ENCODE results near the gene ILF2.
"Not testable (repeated sequence)": the region's sequence is repeated elsewhere in the genome, so short reads cannot be mapped to it uniquely, and the experiment has no call there.

The ILF2 gene

DNA sequence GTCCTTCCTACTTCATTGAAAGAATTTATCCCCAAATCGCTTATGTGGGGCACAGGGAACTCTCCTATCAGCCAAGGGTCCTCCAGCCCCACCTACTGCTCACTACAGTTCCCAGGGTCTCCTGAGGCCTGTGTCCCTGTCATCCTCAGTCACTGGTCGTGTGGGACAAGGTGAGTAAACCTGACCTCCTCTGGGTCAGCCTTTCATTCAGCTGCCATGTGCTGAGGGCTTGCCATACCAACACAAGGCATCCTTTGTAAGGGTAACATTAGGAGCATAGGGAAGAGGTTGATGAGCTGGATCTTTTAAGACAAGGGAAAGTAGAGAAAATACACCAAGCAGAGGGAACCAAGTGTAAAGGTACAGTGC, 23.5 kb downstream of the ILF2 start:
- no peak for DNase-seq

DNA sequence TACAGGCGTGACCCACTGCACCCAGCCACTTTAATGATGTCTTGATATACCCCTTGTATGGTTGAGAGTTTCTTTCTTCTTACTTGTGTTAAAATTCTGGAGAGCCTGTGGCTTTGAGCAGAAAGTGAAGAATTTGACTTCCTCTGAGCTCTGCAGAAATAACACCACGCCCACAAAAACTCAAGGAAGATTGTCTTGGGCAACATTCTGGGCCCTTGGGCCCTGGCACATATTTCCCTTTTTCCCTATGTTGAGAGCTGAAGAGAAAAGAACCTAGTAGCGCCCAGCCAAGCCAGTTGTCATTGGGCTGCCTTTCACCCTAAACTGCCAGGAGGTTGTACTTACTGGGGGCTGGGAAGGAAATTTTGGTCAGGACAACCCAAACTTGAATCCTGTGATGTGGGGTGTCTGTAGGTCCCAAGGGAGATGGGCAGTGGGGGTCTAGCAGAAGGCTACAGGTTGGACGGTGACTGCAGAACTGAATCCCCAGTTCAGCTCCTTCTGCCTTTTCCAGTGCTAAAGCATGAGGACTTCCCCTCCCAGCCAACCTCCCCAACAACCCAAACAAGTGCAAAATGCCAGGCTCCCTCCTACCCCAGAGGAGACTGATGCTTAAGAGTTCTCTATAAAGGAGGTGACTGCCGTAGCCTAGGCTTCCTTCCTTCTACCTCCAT, 24.0 kb downstream of the ILF2 start:
- no peak for DNase-seq

DNA sequence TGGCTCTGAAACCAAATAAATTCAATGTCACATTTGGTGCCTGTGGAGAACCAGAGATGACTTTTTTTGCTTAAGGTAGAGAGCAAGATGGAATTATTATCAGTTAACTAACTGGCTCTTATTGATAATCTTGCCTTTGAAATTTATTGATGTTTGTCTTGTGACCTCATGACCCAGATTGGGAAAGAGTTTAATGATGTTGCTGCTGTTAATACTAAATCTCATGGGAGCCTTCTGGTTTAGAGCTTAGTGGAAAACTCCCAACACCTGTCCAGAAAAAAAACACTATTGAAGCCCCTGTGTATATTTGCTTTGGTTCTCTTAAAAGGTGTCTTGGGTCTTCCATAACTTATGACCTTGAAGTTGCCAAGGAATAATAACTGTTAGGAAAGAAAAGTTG, 27.0 kb downstream of the ILF2 start:
- DNase-seq: no peak

DNA sequence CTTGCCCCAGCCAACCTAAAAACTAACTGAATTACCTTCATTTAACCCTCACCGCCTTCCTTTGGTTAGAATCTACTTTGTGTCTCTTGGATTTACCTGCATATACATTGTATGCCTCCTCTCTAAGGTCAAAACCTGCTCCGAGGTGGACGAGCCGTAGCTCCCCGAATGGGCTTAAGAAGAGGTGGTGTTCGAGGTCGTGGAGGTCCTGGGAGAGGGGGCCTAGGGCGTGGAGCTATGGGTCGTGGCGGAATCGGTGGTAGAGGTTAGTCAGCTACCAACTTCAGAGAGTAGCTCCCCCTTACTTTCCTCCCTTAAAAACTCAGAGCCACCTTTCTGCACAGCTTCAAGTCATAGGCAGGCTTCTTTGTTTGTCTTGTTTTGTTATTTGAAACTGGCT, 27.7 kb downstream of the ILF2 start:
- no peak for DNase-seq

DNA sequence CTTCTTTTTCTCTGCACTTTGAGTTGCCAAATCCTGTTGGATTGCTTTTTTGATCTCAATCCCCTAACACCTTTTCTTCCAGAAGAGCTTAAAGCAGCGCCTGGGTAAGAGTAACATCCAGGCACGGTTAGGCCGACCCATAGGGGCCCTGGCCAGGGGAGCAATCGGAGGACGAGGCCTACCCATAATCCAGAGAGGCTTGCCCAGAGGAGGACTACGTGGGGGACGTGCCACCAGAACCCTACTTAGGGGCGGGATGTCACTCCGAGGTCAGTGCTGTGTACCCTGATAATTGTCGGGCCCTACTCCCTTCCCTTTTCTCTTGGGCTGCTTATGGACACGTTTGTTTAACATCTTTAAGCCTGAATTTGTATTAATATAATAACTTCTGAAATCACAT, 28.6 kb downstream of the ILF2 start:
- no peak for DNase-seq

DNA sequence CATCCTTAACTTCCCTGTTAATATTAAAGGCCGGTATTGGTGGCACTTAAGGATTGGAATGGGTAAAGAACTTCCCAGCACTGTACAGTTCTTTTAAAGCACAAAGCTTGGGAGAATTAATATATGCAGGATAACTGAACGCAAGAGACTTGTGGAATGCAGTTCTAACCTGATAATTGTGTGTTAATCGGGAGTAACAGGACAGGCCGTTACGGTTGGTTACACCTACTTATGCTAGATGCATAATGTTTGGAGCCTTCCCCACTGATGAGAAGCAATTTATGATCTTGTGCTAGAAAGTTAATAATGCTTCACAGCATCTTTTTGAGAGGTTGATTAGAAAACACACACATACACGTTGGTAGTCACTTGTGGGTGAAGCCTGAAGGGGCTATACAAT, 29.9 kb downstream of the ILF2 start:
- DNase-seq: no peak

DNA sequence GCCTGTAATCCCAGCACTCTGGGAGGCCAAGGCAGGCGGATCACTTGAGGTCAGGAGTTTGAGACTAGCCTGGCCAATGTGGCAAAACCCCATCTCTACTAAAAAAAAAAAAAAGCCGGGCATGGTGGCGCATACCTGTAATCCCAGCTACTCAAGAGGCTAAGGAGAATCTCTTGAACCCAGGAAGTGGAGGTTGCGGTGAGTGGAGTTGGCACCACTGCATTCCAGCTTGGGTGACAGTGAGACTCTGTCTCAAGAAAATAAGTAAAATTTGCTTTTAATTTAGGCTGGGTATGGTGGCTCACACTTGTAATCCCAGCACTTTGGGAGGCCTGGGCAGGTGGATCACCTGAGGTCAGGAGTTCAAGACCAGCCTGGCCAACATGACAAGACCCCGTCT, 30.6 kb downstream of the ILF2 start:
- not testable (repeated sequence) for DNase-seq

DNA sequence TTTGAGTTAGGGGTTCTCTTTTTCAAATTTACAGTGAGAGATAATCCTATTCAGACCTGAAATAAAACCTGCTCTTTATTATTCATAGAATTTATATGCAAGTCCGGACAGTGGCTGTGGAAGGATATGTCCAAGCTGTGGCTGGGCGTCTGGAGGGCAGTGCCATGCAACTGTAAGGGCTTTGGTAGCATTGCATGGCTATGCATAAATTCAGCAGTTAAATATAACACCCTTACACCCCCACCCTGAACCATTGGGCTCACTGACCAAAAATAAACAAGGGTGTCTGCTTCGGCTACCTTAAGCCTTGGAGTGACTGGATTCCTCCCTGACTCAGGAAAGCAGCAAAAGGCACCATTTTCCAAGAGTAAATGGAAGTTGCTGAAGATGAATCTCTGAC, 31.5 kb downstream of the ILF2 start:
- no peak for DNase-seq

DNA sequence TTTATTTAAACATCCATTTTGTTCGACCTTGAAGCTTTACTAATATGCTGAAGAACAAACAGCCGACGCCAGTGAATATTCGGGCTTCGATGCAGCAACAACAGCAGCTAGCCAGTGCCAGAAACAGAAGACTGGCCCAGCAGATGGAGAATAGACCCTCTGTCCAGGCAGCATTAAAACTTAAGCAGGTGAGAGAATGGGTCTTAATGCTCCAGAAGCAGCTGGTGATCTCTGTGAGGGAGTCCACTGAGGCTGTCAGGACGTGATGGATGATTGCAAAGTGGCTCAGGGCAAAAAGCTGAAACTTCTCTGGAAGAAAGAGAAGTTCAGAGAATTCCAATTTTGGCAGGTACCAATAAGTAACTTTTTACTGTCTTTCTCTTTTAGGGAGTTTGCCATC, 32.5 kb downstream of the ILF2 start:
- DNase-seq: no peak

DNA sequence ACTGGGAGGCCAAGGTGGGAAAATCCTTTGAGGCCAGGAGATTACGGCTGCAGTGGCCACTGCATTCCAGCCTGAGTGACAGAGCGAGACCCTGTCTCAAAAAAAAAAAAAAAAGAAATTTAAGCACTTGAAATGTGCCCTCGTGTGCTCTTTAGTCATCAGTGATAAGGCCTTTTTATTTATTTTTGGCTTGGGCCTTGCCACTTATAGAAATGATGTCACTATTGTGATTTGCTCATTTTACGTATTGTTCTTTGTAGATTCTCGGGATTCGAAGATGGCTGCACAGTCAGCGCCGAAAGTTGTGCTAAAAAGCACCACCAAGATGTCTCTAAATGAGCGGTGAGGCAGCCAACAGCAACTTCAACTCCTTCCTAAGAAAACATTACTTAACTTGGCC, 34.5 kb downstream of the ILF2 start:
- no peak for DNase-seq

DNA sequence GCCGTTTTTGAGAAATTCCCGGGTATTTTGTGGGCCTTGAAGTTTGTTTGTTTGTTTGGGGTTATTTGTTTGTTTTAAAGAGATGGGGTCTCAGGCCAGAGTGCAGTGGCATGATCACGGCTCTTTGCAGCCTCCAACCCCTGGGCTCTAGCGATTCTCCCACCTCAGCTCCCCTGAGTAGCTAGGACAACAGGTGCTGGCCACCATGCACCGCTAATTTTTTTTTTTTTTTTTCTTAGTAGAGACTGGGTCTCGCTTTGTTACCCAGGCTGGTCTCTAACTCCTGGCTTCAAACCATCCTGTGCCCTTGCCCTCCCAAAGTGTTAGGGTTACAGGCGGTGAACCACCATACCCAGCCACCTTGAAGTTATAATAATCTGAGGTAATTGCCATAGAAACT, 34.9 kb downstream of the ILF2 start:
- no peak for DNase-seq

DNA sequence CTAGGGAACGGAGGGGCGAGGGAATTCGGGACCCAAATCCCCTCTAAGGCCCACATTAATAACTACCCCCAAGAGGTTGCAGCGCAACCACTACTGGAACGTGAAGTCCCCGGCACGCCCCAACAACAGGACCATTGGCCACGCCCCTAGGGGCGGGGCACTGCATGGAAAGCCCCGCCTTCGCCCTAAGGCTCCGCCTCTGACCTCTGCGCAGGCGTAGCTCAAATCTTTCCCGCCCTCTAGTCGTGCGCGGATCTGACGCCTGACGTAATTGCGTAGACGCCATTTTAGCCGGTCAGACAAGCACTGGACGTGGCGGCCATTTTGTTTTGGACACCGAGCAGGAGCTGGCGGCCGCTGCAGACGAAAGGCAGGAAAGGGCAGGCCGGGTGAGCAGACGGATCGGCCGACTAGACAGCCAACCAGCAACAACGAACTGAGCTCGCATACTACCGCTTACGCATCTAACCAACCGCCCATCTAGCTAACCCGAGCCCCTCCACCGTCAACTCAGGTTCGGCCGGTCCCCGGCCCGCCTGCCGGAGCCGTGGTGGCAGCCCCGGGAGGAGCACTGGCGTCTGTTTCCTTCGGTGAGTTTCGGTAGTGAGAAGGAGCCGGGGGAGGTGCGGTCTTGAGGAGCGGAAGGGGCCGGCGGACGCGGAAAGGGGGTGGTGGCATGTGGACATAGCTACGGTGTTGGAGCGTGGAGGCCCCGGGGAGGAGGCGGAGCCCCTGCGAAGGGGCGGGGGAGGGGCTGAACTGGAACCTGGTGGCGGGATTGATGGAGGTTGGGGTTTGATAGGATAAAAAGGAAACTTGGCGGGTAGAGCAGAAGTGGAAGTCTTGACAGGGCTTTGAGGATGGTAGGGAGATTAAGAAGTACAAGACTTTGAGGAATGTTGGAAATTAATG, 36.8 kb downstream of the ILF2 start, which contains the start of gene CHTOP:
Gene CHTOP, plus strand, starts transcription at position 313 of the 912 bp plus-strand sequence. CDS start 2,523 bp downstream, outside the sequence.
- peak; percentile 99 for DNase-seq

DNA sequence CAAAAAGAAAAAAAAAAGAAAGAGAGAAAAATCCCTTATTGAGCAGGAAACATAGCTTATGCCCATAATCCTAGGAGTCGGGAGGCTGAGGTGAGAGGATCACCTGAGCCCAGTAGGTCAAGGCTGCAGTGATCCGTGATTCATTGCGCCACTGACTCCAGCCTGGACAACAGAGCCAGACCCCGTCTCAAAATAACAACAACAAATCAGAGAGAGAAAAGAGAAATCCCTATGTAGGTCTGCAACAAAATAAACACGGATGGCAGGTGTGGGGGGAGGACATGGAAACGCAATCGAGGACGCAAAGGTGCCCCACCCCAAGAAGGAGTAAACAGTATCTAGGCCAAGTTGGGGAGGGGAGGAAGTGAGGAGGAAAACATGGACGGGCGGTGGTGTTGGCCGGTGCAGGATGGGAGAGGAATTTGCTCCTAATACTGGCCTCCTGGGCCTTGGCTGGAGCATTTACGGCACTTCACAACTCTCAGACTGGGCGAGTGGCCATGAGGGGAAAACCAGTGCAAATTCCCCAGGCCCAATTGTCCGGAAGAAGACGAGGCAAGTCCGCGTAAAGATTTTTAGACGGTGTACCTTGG, 37.5 kb downstream of the ILF2 start:
- DNase-seq: no peak

DNA sequence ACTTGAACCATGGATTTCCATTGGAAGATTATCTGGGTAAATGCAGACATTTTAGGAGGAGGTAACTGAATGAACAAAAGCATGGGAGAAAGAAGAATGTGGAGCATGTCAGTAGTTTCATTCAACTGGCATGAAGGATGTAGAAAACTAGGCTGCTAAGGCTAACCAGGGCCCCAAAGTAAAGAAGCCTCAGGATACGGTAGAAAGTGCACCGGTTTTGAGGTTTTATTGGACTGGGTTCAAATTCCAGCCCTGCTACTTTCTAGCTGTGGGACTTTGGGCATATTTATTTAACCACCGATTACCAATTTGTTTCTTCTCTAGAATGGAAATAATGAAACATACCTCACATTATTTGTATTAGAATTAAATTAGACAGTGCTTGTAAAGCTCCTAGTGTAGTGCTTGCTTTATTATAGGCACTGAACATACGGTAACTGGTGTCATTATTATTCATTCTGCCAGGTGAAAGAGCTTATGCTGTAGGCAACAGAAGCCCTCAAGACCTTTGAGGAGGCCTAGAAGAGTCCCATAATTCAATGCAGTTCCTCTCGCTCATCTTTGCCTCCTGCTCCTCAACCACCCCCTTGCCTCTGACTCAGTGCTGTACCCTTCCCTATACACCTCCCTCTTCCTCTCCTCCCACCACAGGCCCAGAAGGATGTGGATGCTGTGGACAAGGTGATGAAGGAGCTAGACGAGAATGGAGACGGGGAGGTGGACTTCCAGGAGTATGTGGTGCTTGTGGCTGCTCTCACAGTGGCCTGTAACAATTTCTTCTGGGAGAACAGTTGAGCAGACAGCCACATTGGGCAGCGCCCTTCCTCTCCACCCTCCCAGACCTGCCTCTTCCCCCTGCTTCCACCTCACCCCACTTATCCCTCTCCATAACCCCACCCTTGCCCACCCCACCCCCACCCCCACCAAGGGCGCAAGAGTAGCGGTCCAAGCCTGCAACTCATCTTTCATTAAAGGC, 39.5 kb downstream of the ILF2 start:
- no peak for DNase-seq

DNA sequence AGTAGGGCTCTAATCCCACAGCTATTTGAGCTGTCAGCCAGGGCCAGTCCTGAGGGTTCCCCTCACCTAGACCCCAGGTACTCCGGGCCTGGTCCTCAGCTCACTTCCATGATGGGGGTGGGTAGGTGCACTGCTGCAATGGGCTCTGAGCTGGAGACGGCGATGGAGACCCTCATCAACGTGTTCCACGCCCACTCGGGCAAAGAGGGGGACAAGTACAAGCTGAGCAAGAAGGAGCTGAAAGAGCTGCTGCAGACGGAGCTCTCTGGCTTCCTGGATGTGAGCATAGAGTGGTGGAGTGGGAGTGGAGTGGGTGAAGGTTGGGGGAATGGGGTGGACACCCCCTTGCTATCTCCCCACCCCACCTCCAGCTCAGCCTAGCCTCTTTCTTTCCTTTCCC, 40.4 kb downstream of the ILF2 start:
- DNase-seq: no peak

DNA sequence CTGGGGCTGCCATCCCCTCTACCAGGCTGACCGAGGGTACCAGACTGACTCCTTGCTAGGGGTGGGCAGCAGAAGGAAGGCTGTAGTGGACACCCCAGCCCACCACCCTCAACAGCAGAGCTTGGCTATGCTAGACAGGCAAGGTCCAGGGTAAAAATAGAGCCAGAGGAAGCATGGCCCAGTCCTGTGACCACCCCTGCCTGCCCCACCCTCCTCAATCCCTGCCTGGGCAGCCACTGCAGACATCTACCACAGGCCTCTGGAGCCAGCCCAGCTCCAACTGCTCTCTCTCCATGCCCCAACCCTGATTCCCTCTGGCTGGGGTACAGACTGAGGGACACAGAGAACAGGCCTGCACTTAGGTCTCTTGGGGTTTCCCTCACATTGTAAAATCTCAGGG, 40.8 kb downstream of the ILF2 start:
- no peak for DNase-seq

DNA sequence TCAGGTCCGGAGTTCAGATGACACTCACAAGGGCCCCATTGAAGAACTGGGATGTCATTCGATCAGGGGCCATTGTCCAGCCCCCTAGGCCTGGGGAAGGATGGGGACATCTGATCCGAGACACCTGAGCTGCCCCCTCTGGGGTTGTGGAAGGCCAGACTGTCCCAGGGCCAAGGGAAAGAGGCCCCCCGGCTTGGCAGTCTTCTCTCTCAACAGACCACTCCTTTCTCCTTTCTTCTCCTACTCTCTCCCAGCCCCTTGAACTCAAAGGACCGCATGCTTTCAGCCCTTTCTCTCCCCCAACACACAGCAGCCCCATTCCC, 41.5 kb downstream of the ILF2 start:
- no peak for DNase-seq

DNA sequence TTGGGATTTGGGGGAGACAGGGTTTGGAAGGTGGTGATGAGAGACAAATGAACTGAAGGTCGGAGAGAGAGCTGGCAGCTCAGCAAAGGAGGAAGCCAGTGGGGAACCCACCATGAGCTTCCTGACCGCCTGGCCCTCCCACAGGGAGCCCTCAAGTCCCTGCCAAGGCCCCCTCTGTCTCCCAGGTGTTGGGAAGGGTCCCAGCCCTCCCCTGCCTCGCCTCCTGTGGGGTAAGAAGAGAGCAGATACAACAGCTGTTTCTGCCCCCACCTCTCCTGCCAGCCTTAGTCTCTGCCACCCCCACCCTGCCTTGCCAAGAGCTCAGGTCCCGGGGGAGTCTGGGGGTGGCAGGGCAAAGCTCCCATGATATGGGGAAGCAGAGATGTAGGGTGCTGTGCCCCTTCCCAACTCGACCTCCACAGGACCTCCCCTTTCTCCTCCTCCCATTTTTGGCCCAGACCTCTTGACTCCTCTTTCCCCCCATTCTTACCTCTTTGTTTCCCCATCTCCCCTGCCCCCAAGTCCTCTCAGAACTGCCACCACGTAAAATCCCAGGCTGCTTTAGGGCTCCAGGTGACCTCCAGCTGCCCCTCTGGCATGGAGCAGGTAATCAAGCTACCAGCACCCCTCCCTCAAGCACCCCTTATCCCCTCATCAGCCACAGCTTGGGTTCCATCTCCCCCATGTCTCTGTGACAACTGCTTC, 42.0 kb downstream of the ILF2 start:
- DNase-seq: no peak

DNA sequence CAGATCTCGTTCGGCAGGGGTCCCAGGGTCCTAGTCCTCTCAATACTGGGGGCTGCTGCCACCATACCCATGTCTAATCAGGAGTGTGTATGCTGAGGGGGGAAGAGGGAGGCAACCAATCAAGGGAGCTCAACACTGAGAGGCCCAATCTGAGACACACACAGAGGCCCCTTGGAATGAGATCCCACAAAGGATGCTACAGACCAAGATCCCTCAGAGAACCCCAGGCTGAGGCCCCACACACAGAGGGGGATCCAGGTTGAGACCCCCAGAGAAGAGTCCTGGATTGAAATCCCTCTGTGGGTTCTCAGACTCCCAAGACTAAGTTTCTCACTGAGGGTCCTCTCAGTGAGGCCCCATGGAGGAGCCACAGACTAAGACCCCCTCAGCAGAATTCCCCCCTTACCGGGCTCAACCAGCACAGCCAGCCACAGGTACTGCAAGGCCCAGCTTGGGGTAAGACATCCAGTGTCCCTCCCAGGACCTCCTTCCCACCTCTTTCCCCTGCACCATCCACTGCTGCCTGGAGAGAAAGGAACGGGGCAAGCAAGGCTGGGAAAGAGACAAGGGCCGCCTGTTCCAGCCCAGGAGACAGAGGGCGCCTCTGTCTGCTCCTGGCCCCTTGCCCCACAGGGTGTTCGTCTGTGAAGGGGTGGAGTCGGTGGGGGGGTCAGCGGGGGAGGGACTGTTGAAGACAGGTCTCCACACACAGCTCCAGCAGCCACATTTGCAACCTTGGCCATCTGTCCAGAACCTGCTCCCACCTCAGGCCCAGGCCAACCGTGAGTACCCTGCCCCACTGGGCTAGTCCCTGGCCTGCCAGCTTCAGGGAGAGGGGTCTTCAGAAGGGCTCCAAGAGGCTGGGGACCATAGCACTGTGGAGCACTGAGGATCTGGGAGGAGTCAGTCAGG, 42.8 kb downstream of the ILF2 start, which contains the start of gene S100A1:
Gene S100A1, plus strand, starts transcription at position 720 of the 912 bp plus-strand sequence. CDS start 2,088 bp downstream, outside the sequence.
- DNase-seq: peak; percentile 30

DNA sequence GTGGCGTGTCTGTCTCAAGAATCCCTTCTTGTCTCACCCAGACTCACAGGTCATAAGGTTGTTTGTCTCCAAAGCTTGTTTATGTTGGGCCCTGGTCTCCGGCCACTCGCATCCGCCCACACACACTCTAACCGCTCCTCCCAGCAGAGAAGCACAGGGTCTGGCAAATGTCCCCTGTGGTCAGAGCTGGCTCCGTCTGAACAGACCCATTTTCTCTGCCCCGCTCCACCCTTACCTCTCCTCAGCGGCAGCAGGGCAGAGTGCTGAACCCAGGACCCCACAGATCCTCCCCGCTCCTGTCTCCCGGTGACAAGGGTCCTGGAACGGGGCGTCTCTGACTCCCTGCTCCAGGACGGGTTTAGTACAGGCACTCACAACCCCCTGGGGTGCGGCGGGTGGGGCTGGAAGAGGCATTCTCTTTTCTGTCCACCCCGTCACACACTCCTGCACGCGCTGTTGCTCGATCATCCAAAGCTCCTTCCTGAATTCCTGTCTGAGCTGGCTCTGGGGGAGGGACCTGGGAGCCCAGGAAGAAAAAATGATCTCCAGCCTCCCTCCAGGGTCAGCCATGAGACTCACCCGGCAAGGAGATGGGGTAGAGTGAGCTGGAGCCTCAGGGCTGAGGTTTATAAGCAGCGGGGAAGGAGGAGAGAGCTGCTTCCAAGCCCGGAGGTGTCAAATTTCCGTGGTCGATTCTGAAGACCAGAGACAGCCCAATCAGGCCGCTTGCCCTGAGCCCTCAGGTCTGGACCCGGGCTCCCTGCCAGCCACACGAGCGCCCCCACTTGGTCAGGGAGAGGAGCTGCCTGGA, 43.7 kb downstream of the ILF2 start, which contains the start of gene S100A13:
Gene S100A13, minus strand, starts transcription at position 602 of the 811 bp plus-strand sequence. CDS start 1,033 bp downstream, outside the sequence.
- DNase-seq: peak; percentile 18

Data from RPMI8226 (cell line).